Bone marrow (tissue), 2 donors: ENCODE measurements around the gene ICOS.
"Not testable (repeated sequence)": the region's sequence is repeated elsewhere in the genome, so short reads cannot be mapped to it uniquely, and the experiment has no call there.

ENCODE experiments used
- DNase-seq, 2 donors: peaks; one replicate each; lab custom pipeline; 2025; lab: John Stamatoyannopoulos, UW

ICOS gene

GRCh38 chr2:203975912-203976311 lies 39.3 kb downstream of the ICOS start:
- no peak for DNase-seq

GRCh38 chr2:203982276-203982675 lies 45.7 kb downstream of the ICOS start:
- no peak for DNase-seq

- no peak for DNase-seq
Measured at GRCh38 chr2:203983064-203983715, 46.6 kb downstream of the ICOS start.

GRCh38 chr2:203985978-203986377 lies 49.4 kb downstream of the ICOS start:
- DNase-seq, result not testable (repeated sequence)

GRCh38 chr2:203987959-203988358 lies 51.4 kb downstream of the ICOS start:
- no peak for DNase-seq

- no peak for DNase-seq
Measured at GRCh38 chr2:203988500-203989260, 52.1 kb downstream of the ICOS start.

GRCh38 chr2:203989521-203989920 lies 53.0 kb downstream of the ICOS start:
- no peak for DNase-seq

GRCh38 chr2:203992509-203992908 lies 55.9 kb downstream of the ICOS start:
- DNase-seq, result no peak

GRCh38 chr2:203993011-203993410 lies 56.4 kb downstream of the ICOS start:
- no peak for DNase-seq

- no peak for DNase-seq
Measured at GRCh38 chr2:203993560-203993959, 57.0 kb downstream of the ICOS start.

GRCh38 chr2:203994735-203995134 lies 58.2 kb downstream of the ICOS start:
- no peak for DNase-seq

GRCh38 chr2:203996692-203997091 lies 60.1 kb downstream of the ICOS start:
- no peak for DNase-seq

GRCh38 chr2:203997481-203997880 lies 60.9 kb downstream of the ICOS start:
- DNase-seq, result no peak

GRCh38 chr2:203997980-203998809 lies 61.6 kb downstream of the ICOS start:
- DNase-seq, result no peak

- DNase-seq, result no peak
Measured at GRCh38 chr2:203999835-204000234, 63.3 kb downstream of the ICOS start.

GRCh38 chr2:204000446-204000845 lies 63.9 kb downstream of the ICOS start:
- DNase-seq, result no peak

- DNase-seq, result no peak
Measured at GRCh38 chr2:204003276-204003990, 66.9 kb downstream of the ICOS start.

- no peak for DNase-seq
Measured at GRCh38 chr2:204004912-204005311, 68.3 kb downstream of the ICOS start.

- DNase-seq, result no peak
Measured at GRCh38 chr2:204005940-204006721, 69.6 kb downstream of the ICOS start.

GRCh38 chr2:204008352-204008751 lies 71.8 kb downstream of the ICOS start:
- no peak for DNase-seq
